C4-2B (cell line): ENCODE results near the gene CATSPERB.

Source experiments
- H3K27ac ChIP-seq: fragments of 450-650 bp; 2 replicates; pipeline ENCODE4 v1.5.1; 2017
- ZFX ChIP-seq: fragments of 450-650 bp; IDR thresholded peaks from 2 replicates; pipeline ENCODE4 v1.6.1; 2017
- TF ChIP-seq, protein P1 (sequence below): fragments of 450-650 bp; conservative IDR thresholded peaks from 2 replicates; pipeline ENCODE4 v1.5.1; 2017; ENCODE audit warnings: mild to moderate bottlenecking

The CATSPERB gene

DNA sequence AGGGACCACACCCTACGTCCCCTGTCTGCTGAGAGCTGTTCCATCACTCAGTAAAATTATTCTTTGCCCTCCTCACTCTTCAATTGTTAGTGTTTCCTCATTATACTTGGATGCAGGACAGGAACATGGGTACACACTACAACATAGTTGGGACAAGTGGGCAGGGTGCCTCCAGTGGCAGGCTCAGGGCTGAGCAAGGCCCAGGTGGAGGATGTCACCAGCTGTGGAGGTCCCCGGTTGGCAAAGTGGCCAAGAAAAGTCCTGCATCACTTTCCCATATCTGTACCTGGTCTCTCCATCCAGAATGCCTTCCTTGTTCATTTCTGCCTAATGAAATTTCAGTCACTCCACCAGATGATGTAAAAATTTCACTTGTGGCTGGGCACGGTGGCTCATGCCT lies 149.1 kb downstream of the CATSPERB start:
- H3K27ac ChIP-seq: no peak overlapping the region
- TF ChIP-seq ZFX: no peak

GRCh38 chr14:91580876-91581577 lies 150.9 kb downstream of the CATSPERB start:
- TF ChIP-seq ZFX: no peak
- TF ChIP-seq, protein P1, sequence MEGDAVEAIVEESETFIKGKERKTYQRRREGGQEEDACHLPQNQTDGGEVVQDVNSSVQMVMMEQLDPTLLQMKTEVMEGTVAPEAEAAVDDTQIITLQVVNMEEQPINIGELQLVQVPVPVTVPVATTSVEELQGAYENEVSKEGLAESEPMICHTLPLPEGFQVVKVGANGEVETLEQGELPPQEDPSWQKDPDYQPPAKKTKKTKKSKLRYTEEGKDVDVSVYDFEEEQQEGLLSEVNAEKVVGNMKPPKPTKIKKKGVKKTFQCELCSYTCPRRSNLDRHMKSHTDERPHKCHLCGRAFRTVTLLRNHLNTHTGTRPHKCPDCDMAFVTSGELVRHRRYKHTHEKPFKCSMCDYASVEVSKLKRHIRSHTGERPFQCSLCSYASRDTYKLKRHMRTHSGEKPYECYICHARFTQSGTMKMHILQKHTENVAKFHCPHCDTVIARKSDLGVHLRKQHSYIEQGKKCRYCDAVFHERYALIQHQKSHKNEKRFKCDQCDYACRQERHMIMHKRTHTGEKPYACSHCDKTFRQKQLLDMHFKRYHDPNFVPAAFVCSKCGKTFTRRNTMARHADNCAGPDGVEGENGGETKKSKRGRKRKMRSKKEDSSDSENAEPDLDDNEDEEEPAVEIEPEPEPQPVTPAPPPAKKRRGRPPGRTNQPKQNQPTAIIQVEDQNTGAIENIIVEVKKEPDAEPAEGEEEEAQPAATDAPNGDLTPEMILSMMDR: no peak
- no peak overlapping the region for H3K27ac ChIP-seq

GRCh38 chr14:91577632-91578233 lies 154.2 kb downstream of the CATSPERB start:
- TF ChIP-seq, protein P1: no peak
- H3K27ac ChIP-seq: no peak overlapping the region

DNA sequence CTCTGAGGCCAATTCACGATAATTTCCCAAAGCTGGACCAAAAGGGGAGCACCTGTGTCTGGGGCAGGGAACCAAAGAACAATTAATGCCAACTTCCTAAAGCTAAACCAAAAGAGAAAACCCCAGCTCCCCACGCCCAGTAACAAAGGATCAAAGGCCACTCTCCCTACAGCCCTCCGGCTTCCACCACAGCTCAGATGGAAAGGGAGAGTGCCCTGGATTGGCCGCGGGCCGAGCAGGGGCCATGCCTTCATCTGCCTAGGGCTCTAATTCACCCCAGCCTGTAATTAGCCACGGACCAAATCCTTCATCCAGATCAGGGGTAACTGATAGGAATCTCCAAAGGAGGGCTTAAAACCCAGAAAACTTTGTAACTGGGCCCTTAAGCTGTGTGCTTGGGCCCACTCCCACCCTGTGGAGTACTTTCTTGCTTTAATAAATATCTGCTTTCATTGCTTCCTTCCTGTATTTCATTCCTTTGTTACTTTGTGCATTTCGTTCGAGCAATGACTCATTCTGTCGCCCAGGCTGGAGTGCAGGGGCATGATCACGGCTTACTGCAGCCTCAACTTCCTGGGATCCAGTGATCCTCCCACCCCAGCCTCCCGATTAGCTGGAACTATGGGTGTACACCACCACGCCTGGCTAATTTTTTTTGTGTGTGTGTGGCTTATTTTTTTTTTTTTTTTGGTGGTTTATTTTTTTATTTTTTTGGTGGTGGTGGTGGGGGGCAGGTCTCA lies 156.2 kb downstream of the CATSPERB start:
- TF ChIP-seq, protein P1: no peak
- TF ChIP-seq ZFX: no peak
- H3K27ac ChIP-seq: no peak overlapping the region

DNA sequence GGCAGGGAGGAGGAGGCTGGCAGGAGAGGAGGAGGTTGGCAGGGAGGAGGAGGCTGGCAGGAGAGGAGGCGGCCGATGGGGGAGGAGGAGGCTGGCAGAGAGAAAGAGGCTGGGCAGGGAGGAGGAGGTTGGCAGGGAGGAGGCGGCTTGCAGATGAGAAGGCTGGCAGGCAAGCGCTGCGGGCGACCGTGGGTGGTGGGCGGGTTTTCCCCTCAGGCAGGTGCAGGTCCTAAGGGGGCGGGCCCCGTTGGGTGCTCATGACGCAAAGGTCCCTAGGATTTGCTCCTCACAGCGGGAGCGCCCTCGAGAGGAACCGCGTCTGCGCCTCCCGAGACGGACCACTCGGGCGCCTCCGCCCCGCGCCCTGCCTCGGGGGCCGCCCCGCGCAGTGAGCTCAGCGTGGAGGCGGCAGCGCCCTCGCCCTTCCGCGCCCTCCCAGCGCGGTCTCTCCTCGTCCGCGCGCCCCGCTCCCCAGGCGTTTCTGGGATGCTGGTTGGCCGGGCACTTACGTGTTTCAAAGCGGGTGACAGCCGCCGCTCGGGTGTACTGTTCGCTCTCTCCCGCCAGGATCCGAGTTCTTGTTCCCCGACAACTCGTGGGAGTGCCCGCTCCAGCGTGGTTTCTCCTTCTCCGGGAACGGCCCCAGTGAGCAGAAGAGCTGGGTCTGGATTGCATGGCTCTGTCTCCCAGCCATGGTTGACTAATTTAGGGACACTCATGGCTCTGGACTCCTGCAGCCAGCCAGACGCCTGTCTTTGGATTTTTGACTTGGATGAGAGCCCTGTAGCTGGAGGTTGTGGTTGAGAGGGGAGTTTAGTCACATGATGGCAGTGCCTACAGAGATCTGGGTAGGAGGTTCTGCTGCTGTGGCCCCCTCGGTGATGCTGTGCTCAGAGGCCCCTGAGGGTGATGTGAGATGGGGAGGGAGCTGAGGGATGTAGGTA lies 157.7 kb downstream of the CATSPERB start:
- TF ChIP-seq ZFX: no peak
- TF ChIP-seq, protein P1: no peak
- peak overlapping the region; percentile 47 for H3K27ac ChIP-seq

GRCh38 chr14:91573528-91573893 lies 158.4 kb downstream of the CATSPERB start:
- H3K27ac ChIP-seq: peak overlapping the region; percentile 15; the same call in 1 of the 2 replicates

DNA sequence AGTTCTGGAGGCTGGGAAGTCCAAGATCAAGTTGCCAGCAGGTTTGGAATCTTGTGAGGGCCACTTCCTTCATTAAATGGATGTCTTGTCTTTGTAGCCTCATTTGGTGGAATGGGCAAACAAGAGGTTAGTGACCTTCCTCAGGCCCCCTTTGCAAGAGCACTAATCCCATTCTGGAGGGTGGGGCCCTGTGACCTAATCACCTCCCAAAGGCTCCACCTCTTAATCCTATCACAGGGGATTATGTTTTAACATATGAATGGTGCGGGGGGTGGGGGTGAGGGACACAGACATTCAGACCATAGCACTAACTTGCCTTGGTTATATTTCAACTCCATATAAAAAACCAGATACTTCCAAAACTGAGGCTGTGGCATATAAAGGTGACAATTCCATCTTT lies 161.9 kb downstream of the CATSPERB start:
- no peak overlapping the region for H3K27ac ChIP-seq
- no peak for TF ChIP-seq ZFX
- TF ChIP-seq, protein P1: no peak

More at GRCh38 chr14:91573528-91573893, 158.4 kb downstream of the CATSPERB start:
- TF ChIP-seq ZFX: no peak
- TF ChIP-seq, protein P1: no peak
